Measurements from ENCODE around the gene LASP1NB.
"Not testable (repeated sequence)": the region's sequence is repeated elsewhere in the genome, so short reads cannot be mapped to it uniquely, and the experiment has no call there.

The LASP1NB gene

GRCh38 chr17:38897671-38898290, 27.6 kb upstream of the LASP1NB start:
- no peak for DNase-seq

- no peak for DNase-seq
These were observed 27.1 kb upstream of the LASP1NB start for GRCh38 chr17:38898291-38898679.

- no peak for DNase-seq
These were observed 26.5 kb upstream of the LASP1NB start for GRCh38 chr17:38898812-38899348.

- no peak for DNase-seq
These were observed 26.0 kb upstream of the LASP1NB start for GRCh38 chr17:38899421-38899820.

GRCh38 chr17:38900978-38901656, 24.3 kb upstream of the LASP1NB start:
- no peak for DNase-seq

- DNase-seq, result no peak
These were observed 22.0 kb upstream of the LASP1NB start for GRCh38 chr17:38903404-38903803.

- no peak for DNase-seq
These were observed 20.5 kb upstream of the LASP1NB start for GRCh38 chr17:38904892-38905291.

- DNase-seq, result no peak
These were observed 20.0 kb upstream of the LASP1NB start for GRCh38 chr17:38905375-38905774.

GRCh38 chr17:38906460-38907228, 18.8 kb upstream of the LASP1NB start:
- no peak for DNase-seq

GRCh38 chr17:38907930-38908675, 17.3 kb upstream of the LASP1NB start:
- no peak for DNase-seq

GRCh38 chr17:38908676-38909181, 16.7 kb upstream of the LASP1NB start:
- DNase-seq, result no peak

GRCh38 chr17:38910325-38910724, 15.1 kb upstream of the LASP1NB start:
- no peak for DNase-seq

GRCh38 chr17:38911081-38911730, 14.2 kb upstream of the LASP1NB start:
- DNase-seq, result no peak

- not testable (repeated sequence) for DNase-seq
These were observed 13.7 kb upstream of the LASP1NB start for GRCh38 chr17:38911731-38912081.

- DNase-seq, result no peak
These were observed 13.1 kb upstream of the LASP1NB start for GRCh38 chr17:38912221-38912813.

GRCh38 chr17:38914741-38915638, 10.4 kb upstream of the LASP1NB start:
- no peak for DNase-seq

- DNase-seq, result no peak
These were observed 9.8 kb upstream of the LASP1NB start for GRCh38 chr17:38915639-38915995.

GRCh38 chr17:38916771-38917170, 8.6 kb upstream of the LASP1NB start:
- no peak for DNase-seq

- DNase-seq, result no peak
These were observed 8.2 kb upstream of the LASP1NB start for GRCh38 chr17:38917259-38917658.

- no peak for DNase-seq
These were observed 7.1 kb upstream of the LASP1NB start for GRCh38 chr17:38918129-38918913.

All from SHP77 (cell line).